PC-9 (cell line): ENCODE results near the gene CTSL. TPM values are rescaled to one million over a fixed set of nuclear protein-coding genes. Genes with fewer than 3 reads are reported as not detected.

Experiments
- BruUV-seq: library from RNA; stranded (reverse); fragments of 400-500 nt; replicated peaks from 2 replicates; lab custom pipeline; 2021; lab: Mats Ljungman, UMichigan
- CTCF ChIA-PET: fragments of 300-600 bp; sonication (Branson Sonifier 250); formaldehyde crosslinking; loops from one replicate; lab custom pipeline; 2022; ENCODE audit warnings: antibody characterized with exemption; lab: Charles Lee
- POLR2A ChIA-PET: fragments of 300-600 bp; sonication (Branson Sonifier 250); formaldehyde crosslinking; loops from one replicate; lab custom pipeline; 2022; ENCODE audit warnings: antibody characterized with exemption; ENCODE audit not compliant: unreplicated experiment; lab: Charles Lee
- DNase-seq, 2 experiments: peaks; one replicate each; pipeline versions ENCODE4 v3.0.0 to v3.0.0-alpha.2; 2015 to 2022; ENCODE audit warnings: mixed read lengths in 1 of 2
- H2AFZ ChIP-seq: fragments of 200-600 bp; sonication (generic); 2 replicates; pipeline ENCODE4 v1.8.1; 2017; ENCODE audit warnings: antibody characterized with exemption
- H3F3A ChIP-seq: fragments of 200-600 bp; sonication (generic); 2 replicates; pipeline ENCODE4 v1.8.1; 2017; ENCODE audit warnings: antibody characterized with exemption, mild to moderate bottlenecking, low read depth; ENCODE audit not compliant: insufficient read depth
- H3K27ac ChIP-seq: fragments of 200-600 bp; sonication (generic); 2 replicates; pipeline ENCODE4 v1.6.1; 2016; ENCODE audit warnings: mixed run types
- H3K27me3 ChIP-seq: fragments of 200-600 bp; sonication (generic); 2 replicates; pipeline ENCODE4 v1.6.1; 2016; ENCODE audit warnings: low read depth, mixed run types; ENCODE audit not compliant: insufficient read depth
- H3K36me3 ChIP-seq: fragments of 200-600 bp; sonication (generic); 2 replicates; pipeline ENCODE4 v1.6.1; 2016; ENCODE audit warnings: low read depth, mixed run types
- H3K4me1 ChIP-seq: fragments of 200-600 bp; sonication (generic); replicated peaks from 2 replicates; pipeline ENCODE4 v1.6.1; 2016; ENCODE audit warnings: mixed run types; ENCODE audit not compliant: insufficient read depth
- H3K4me2 ChIP-seq: fragments of 200-600 bp; sonication (generic); 2 replicates; pipeline ENCODE4 v1.6.1; 2017; ENCODE audit warnings: mixed run types
- H3K4me3 ChIP-seq: fragments of 200-600 bp; sonication (generic); 2 replicates; pipeline ENCODE4 v1.6.1; 2016; ENCODE audit warnings: mixed run types
- H3K79me2 ChIP-seq: fragments of 200-600 bp; sonication (generic); 2 replicates; pipeline ENCODE4 v1.6.1; 2017; ENCODE audit warnings: low read depth, mixed run types
- H3K9me2 ChIP-seq: fragments of 200-600 bp; sonication (generic); 2 replicates; pipeline ENCODE4 v1.8.1; 2017; ENCODE audit warnings: mild to moderate bottlenecking; ENCODE audit not compliant: insufficient read depth
- H3K9me3 ChIP-seq: fragments of 200-600 bp; sonication (generic); 2 replicates; pipeline ENCODE4 v1.8.1; 2016; ENCODE audit warnings: low read depth; ENCODE audit not compliant: insufficient read depth
- H4K20me1 ChIP-seq: fragments of 200-600 bp; sonication (generic); 2 replicates; pipeline ENCODE4 v1.8.1; 2017; ENCODE audit not compliant: insufficient read depth
- CTCF ChIP-seq: fragments of 200-600 bp; sonication (generic); conservative IDR thresholded peaks from 2 replicates; pipeline ENCODE4 v1.6.1; 2017; ENCODE audit warnings: mixed run types, antibody characterized with exemption, mild to moderate bottlenecking, moderate library complexity
- EZH2 ChIP-seq: fragments of 200-600 bp; sonication (generic); IDR thresholded peaks from 2 replicates; pipeline ENCODE4 v1.8.0; 2017; ENCODE audit warnings: antibody characterized with exemption, low read depth
- intact Hi-C: fragments of 100-400 bp; cut with micrococcal nuclease; formaldehyde crosslinking; loops from one replicate; pipeline ENCODE4 v1.10.0; 2022; ENCODE audit not compliant: unreplicated experiment
- total RNA-seq: library from RNA; stranded (reverse); gene quantifications from 2 replicates; pipeline ENCODE4 v1.2.3, GENCODE V29; 2021

The CTSL gene
- total RNA-seq, 1 experiment from 2014 or later: 82.6 TPM

DNA sequence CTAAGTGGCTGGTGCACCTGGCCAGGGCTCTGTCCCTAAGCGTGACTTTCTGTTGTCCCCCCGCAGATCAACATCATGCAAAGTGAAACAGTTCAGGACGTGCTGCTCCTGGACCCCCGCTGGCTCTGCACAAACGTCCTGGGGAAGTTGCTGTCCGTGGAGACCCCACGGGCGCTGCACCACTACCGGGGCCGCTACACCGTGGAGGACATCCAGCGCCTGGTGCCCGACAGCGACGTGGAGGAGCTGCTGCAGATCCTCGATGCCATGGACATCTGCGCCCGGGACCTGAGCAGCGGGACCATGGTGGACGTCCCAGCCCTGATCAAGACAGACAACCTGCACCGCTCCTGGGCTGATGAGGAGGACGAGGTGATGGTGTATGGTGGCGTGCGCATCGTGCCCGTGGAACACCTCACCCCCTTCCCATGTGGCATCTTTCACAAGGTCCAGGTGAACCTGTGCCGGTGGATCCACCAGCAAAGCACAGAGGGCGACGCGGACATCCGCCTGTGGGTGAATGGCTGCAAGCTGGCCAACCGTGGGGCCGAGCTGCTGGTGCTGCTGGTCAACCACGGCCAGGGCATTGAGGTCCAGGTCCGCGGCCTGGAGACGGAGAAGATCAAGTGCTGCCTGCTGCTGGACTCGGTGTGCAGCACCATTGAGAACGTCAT is 19.7 kb upstream of the CTSL start:
- Histone ChIP-seq H3K79me2 (no peaks in the 10 kb centered on the region), H3K4me2 (no peak overlapping the region), H3K27me3 (no peaks in the 10 kb centered on the region), H2AFZ (no peak overlapping the region), H4K20me1 (no peaks in the 10 kb centered on the region), H3K36me3 (peaks cover 5% of the 10 kb centered on the region), H3K9me2 (no peaks in the 10 kb centered on the region), H3K27ac (no peak overlapping the region), H3K4me1 (peaks cover 26% of the 10 kb centered on the region), H3K4me3 (no peak overlapping the region), H3K9me3 (no peaks in the 10 kb centered on the region), H3F3A (peaks cover 15% of the 10 kb centered on the region; the same call in 1 of the 2 replicates)
- ChIA-PET POLR2A (no interaction called here), CTCF (no interaction called here)
- intact Hi-C loops: no loop called here
- DNase-seq: no peak
- BruUV-seq: no TSS peak
- TF ChIP-seq EZH2 (no peak), CTCF (no peak)

DNA sequence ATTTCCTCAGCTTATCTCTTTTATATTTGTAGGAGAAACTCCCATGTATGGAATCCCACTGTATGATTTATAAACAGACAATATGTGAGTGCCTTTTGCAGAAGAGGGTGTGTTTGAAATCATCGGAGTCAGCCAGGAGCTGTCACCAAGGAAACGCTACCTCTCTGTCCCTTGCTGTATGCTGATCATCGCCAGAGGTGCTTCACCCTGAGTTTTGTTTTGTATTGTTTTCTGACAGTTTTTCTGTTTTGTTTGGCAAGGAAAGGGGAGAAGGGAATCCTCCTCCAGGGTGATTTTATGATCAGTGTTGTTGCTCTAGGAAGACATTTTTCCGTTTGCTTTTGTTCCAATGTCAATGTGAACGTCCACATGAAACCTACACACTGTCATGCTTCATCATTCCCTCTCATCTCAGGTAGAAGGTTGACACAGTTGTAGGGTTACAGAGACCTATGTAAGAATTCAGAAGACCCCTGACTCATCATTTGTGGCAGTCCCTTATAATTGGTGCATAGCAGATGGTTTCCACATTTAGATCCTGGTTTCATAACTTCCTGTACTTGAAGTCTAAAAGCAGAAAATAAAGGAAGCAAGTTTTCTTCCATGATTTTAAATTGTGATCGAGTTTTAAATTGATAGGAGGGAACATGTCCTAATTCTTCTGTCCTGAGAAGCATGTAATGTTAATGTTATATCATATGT is 18.0 kb upstream of the CTSL start:
- H3K4me2 ChIP-seq: no peak overlapping the region
- BruUV-seq: no TSS peak
- ChIA-PET POLR2A (no interaction called here), CTCF (no interaction called here)
- no peak overlapping the region for H3K4me3 ChIP-seq
- H3K36me3 ChIP-seq: peaks cover 1% of the 10 kb centered on the region
- H3K9me2 ChIP-seq: no peaks in the 10 kb centered on the region
- H3K4me1 ChIP-seq: peaks cover 30% of the 10 kb centered on the region
- no peaks in the 10 kb centered on the region for H4K20me1 ChIP-seq
- H3K9me3 ChIP-seq: no peaks in the 10 kb centered on the region
- DNase-seq: no peak
- TF ChIP-seq CTCF: no peak
- no peak for TF ChIP-seq EZH2
- H3F3A ChIP-seq: peaks cover 28% of the 10 kb centered on the region; the same call in 1 of the 2 replicates
- H3K79me2 ChIP-seq: no peaks in the 10 kb centered on the region
- no peak overlapping the region for H2AFZ ChIP-seq
- no peak overlapping the region for H3K27ac ChIP-seq
- H3K27me3 ChIP-seq: no peaks in the 10 kb centered on the region
- intact Hi-C loops: no loop called here

DNA sequence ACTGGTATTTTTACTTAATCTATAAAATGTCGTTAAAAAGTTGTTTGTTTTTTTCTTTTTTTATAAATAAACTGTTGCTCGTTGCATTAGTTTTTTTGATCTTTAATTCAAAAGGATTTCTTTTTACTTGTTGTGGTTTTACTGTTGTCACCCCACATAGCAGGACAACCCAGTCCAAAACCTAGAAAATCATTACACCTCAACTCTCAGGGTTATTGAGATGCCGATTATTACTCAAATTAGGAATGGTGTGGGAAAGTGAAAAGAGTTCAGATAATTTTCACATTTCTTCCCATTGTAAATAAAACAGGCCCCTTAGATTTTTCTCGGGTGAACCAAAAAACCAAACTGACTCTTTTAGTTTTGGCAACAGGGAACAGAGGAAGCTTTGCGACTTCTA is 17.4 kb upstream of the CTSL start:
- no TSS peak for BruUV-seq
- Histone ChIP-seq H3K27ac (no peak overlapping the region), H3F3A (peaks cover 25% of the 10 kb centered on the region; the same call in 1 of the 2 replicates), H3K9me3 (no peaks in the 10 kb centered on the region), H3K36me3 (no peaks in the 10 kb centered on the region; the same call in 1 of the 2 replicates), H4K20me1 (no peaks in the 10 kb centered on the region), H3K9me2 (no peaks in the 10 kb centered on the region), H3K4me3 (no peak overlapping the region), H3K79me2 (no peaks in the 10 kb centered on the region), H3K4me2 (no peak overlapping the region), H2AFZ (no peak overlapping the region), H3K27me3 (no peaks in the 10 kb centered on the region), H3K4me1 (peaks cover 29% of the 10 kb centered on the region)
- ChIA-PET POLR2A (no interaction called here), CTCF (no interaction called here)
- DNase-seq: no peak
- intact Hi-C loops: no loop called here
- TF ChIP-seq CTCF: no peak
- no peak for TF ChIP-seq EZH2
